ENCODE measurements around the gene ZCCHC3.
"Not testable (repeated sequence)": the region's sequence is repeated elsewhere in the genome, so short reads cannot be mapped to it uniquely, and the experiment has no call there.

Gene ZCCHC3

DNA sequence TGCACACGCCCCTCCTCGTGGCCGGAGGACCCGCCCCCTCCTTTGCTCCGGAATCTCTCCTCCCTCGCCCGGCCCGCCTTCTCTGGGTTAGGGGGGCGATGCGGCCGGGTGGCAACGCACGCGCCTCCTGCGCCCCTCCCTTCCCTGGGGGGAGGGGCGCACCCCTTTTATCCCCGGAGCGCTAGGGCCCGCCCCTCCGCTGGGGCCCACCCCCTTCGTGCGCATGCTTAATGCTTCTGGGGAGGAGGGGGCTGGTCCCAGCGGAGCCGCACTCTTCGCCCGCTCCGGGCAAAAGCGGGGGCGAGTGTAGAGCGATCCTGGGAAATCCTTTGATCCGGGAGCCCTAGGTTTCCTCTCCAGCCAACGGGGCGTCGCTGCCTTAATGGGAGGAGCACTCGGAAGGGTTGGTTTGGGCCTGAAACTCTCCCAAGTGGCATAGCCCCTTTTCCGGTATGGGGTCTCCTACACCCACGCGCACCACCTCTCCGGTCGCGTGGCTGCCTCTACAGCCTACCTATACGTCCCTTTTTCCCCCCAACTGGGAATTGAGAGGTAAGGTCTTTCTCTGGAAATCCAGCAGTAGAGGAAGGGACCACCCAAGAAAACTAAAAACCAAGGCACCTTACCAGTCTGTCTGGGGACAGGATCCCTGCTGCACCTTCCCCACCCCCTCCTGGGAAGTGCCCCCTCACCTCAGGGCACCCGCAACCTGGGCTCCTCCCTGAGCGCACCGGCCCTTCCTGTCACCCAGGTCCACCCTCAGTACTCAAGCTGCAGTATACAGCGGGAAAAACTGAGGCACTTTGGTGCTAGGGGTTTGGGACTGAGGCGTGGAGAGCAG lies 30.0 kb downstream of the ZCCHC3 start:
- H3K4me3 ChIP-seq (ENCODE audit: low read length) = peak overlapping the region; percentile 86
- DNase-seq (ENCODE audit: low read depth) = peak; percentile 88
- TF ChIP-seq, protein P1, sequence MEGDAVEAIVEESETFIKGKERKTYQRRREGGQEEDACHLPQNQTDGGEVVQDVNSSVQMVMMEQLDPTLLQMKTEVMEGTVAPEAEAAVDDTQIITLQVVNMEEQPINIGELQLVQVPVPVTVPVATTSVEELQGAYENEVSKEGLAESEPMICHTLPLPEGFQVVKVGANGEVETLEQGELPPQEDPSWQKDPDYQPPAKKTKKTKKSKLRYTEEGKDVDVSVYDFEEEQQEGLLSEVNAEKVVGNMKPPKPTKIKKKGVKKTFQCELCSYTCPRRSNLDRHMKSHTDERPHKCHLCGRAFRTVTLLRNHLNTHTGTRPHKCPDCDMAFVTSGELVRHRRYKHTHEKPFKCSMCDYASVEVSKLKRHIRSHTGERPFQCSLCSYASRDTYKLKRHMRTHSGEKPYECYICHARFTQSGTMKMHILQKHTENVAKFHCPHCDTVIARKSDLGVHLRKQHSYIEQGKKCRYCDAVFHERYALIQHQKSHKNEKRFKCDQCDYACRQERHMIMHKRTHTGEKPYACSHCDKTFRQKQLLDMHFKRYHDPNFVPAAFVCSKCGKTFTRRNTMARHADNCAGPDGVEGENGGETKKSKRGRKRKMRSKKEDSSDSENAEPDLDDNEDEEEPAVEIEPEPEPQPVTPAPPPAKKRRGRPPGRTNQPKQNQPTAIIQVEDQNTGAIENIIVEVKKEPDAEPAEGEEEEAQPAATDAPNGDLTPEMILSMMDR (conservative IDR thresholded peaks at IDR 0.05; ENCODE audit: low read length) = no peak

GRCh38 chr20:328027-328974 lies 30.9 kb downstream of the ZCCHC3 start:
- TF ChIP-seq, protein P1 (conservative IDR thresholded peaks at IDR 0.05; ENCODE audit: low read length) = no peak
- peak; percentile 33 for DNase-seq (ENCODE audit: low read depth)
- peak overlapping the region; percentile 86 for H3K4me3 ChIP-seq (ENCODE audit: low read length)

- no peak for DNase-seq (ENCODE audit: low read depth)
- TF ChIP-seq, protein P1 (conservative IDR thresholded peaks at IDR 0.05; ENCODE audit: low read length) = no peak
- peak overlapping the region; percentile 30 for H3K4me3 ChIP-seq (ENCODE audit: low read length)
Observed at GRCh38 chr20:328975-329695, 31.8 kb downstream of the ZCCHC3 start.

DNA sequence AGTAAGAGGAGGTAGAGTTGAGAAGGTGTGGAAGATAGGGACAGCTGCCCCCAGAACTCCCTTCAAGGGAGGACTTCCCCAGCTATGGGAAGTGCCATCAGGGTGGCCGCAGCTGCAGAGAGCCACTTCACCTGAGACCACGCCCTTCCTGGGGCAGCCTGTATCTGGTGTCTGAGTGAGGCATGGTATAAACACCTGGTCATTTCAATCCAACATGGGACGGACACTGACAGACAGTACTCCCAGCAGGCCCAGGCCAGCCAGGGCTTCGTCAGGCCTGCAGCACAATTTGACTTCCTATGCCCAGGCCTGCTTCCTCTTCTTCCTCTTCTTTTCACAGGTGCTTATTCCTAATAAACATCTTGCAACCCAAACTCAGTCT lies 32.5 kb downstream of the ZCCHC3 start:
- TF ChIP-seq, protein P1 (conservative IDR thresholded peaks at IDR 0.05; ENCODE audit: low read length) = no peak
- no peak overlapping the region for H3K4me3 ChIP-seq (ENCODE audit: low read length)
- DNase-seq (ENCODE audit: low read depth) = no peak

- peak; percentile 66 for DNase-seq (ENCODE audit: low read depth)
- no peak overlapping the region for H3K4me3 ChIP-seq (ENCODE audit: low read length)
- TF ChIP-seq, protein P1 (conservative IDR thresholded peaks at IDR 0.05; ENCODE audit: low read length) = peak; percentile 91
Observed at GRCh38 chr20:330233-331149, 33.1 kb downstream of the ZCCHC3 start.

GRCh38 chr20:334578-334977 lies 37.2 kb downstream of the ZCCHC3 start:
- no peak for DNase-seq (ENCODE audit: low read depth)
- no peak overlapping the region for H3K4me3 ChIP-seq (ENCODE audit: low read length)
- TF ChIP-seq, protein P1 (conservative IDR thresholded peaks at IDR 0.05; ENCODE audit: low read length) = no peak

GRCh38 chr20:336040-336439 lies 38.7 kb downstream of the ZCCHC3 start:
- H3K4me3 ChIP-seq (ENCODE audit: low read length); DNase-seq (ENCODE audit: low read depth): not testable (repeated sequence)

All from AG10803 (cell line).